A375 (cell line): ENCODE data around the gene MILR1. TPM values are rescaled to one million over a fixed set of nuclear protein-coding genes. Genes with fewer than 3 reads are reported as not detected.

Source experiments
- small RNA-seq: library from RNA; depleted of rRNA; stranded (forward); fragments of <200 nt; gene quantifications from one replicate; pipeline ENCODE3, GENCODE V24; 2014
- total RNA-seq: library from RNA; depleted of rRNA; stranded (reverse); fragments of >200 nt; shearing (Covaris generic); gene quantifications from 2 replicates; pipeline ENCODE4 v1.2.3, GENCODE V29; 2014; rRNA removed

MILR1 gene
- total RNA-seq, result 0.38 and 1.5 TPM in 2 replicates

GRCh38 chr17:64448665-64449512 lies at the start of gene MILR1:
TSS of gene MILR1 (plus strand) at chr17:64449115. CDS start at chr17:64449169, 54 bp downstream.

GRCh38 chr17:64496786-64497564 lies 48.1 kb downstream of the MILR1 start, which contains the start of gene POLG2:
TSS of gene POLG2 (minus strand) at chr17:64497054. CDS start at chr17:64496968, 86 bp downstream.

GRCh38 chr17:64506201-64506575 lies 57.3 kb downstream of the MILR1 start, which contains the start of gene DDX5:
TSS of gene DDX5 (minus strand) at chr17:64506289. CDS start at chr17:64506119, 170 bp downstream.

GRCh38 chr17:64506576-64507412 lies 57.9 kb downstream of the MILR1 start, which contains the start of gene CEP95:
TSS of gene CEP95 (plus strand) at chr17:64506977. CDS start at chr17:64507098, 121 bp downstream.

Small RNAs within 50 kb of the gene (small RNA-seq; reads per million reads assigned to genes)
- not detected for gene ATP5MFP4
- not detected for gene MIR1273E

Other genes starting within 250 kb of the MILR1 start
- 12.0 and 15.8 TPM in 2 replicates for gene TEX2, start 185.9 kb upstream of the MILR1 start, total RNA-seq
- under 0.01 and 0.16 TPM in 2 replicates for gene PECAM1, start 58.3 kb upstream of the MILR1 start, total RNA-seq
- 19.8 and 21.4 TPM in 2 replicates for gene POLG2, start 47.9 kb downstream of the MILR1 start, total RNA-seq
- 468 and 557 TPM in 2 replicates for gene DDX5, start 57.2 kb downstream of the MILR1 start, total RNA-seq
- gene CEP95, start 57.9 kb downstream of the MILR1 start, total RNA-seq, result 40.3 and 60.0 TPM in 2 replicates
- gene SMURF2, start 213.2 kb downstream of the MILR1 start, total RNA-seq, result 70.1 and 75.5 TPM in 2 replicates